HG03175 (cell line): Measurements from ENCODE around the gene HADH.
"Not testable (repeated sequence)": the region's sequence is repeated elsewhere in the genome, so short reads cannot be mapped to it uniquely, and the experiment has no call there.

Source experiments
- ATAC-seq: cut with Tn5 transposase; IDR thresholded peaks from one replicate; pipeline ENCODE4 v1.9.1; 2021; ENCODE audit warnings: mild to moderate bottlenecking, moderate library complexity; ENCODE audit not compliant: unreplicated experiment

HADH gene

DNA sequence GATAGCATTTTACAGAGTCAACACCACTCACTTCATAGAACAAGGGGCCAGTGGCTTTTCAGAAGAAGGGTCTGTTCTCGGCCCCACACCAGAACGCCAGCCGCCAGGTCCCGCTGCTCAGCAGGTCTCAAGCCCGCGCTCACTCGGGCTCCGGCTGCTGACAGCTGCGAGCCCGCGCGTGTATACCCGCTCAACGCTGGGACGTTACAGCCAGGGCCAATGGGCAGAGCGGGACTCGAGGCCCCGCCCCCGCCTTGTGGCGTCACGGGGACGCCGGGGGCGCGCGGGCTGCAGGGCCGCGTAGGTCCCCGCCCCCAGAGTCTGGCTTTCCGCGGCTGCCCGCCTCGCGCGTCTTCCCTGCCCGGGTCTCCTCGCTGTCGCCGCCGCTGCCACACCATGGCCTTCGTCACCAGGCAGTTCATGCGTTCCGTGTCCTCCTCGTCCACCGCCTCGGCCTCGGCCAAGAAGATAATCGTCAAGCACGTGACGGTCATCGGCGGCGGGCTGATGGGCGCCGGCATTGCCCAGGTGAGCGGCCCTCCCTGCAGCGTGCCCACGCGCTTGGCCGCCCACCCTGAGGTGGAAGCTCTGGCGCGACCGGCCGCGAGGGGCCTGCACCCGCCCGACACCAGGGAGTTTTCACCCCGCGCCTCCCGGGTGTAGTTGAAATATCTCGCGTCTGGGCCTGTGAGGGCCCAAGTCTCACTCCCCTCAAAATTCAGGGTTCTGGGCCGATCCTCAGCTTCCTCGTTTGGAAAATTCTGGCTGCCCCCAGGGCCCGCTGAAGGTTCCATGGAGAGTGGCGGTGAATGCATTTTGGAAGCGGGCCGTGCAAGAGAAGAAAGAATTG lies at the start of gene HADH:
Gene HADH, plus strand, starts transcription at position 353 of the 850 bp plus-strand sequence. Its CDS starts 44 bp downstream, at position 397.
- ATAC-seq: peak; percentile 98

DNA sequence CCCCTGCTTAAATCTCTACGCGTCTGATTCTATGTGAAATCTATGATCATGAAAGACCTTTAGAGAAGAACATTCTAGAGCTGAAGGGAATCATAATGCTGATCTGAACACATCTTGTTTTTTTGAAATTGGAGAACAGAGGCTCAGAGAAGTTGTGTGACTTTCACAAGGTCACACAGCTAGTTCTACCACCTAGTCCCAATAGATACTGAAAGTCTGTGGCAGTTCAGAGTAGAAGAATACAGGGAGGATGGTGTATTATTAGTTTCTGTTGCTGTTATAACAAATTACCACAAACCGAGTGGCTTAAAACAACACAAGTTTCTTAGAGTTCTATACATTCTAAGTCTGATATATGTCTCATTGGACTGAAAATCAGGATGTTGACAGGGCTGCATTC lies 43.9 kb upstream of the HADH start:
- no peak for ATAC-seq

DNA sequence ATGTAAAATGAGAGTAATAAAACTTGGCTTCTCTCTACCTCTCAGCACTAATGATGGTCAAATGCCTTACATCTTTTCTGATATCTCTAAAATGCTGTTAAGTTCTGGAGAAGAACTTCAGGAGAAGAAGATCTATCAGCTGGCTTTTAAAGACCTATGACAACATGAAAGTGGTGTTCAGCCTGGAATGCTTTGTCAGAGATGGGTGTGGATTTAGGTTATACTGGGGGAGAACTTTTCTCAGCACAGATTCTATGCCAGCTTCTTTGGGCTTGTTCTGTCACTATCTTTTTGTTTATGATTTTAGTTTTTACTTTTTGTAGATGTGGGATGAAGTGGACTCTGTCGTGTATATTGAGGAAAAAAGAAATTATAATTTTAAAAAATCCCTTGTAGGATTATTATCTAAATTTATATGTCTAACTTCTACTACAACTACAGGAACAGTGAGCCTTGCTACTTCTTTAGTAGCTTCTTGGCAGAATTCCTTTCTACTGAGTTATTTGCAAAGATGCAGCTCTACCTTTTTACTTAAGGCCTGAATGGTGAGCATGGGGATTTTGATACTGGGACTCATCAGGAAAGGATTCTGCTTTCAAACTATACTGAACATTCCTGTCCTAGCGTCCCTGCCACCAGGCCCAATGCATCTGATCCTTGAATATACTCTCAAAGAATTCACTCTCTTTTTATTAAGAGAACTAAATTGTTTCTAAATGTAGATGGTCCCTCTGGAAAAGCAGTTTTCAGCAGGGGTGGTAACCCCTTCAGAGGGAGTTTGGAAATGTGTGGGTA lies 38.7 kb upstream of the HADH start:
- no peak for ATAC-seq

GRCh38 chr4:107951551-107951950 lies 38.1 kb upstream of the HADH start:
- ATAC-seq: no peak

DNA sequence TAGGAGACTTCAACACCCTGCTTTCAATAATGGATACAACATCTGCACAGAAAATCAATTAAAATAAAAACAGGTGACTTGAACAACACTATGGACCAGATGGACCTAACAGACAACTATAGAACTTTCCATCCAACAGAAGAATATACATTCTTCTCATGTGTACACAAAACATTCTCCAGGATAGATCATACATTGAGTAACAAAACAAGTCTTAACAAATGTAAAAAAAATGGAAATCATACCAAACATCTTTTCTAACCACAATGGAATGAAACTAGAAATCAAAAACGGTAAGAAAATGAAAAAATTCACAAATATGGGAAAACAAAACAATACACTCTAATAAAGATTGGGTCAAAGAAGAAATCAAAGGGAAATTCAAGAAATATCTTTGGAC lies 33.7 kb upstream of the HADH start:
- no peak for ATAC-seq

DNA sequence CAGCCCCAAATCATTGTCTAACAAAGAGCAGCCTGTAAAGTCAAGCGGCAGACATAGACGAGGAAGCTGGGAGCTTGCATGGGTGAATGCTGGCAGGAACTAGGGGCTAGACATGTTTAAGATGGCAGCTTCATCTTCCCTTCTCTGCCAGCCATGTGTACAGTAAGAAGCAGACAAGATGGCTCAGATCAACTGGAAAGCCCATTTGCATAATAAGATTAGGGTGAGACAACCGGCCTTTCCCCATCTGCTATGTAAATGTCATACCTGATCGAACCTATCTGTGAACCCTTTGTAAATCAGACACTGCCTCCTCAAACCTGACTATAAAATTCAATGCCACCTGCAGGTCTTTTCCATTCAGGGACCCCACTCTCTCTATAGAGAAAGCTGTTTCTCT lies 22.8 kb upstream of the HADH start:
- no peak for ATAC-seq

GRCh38 chr4:107967519-107967918 lies 22.2 kb upstream of the HADH start:
- not testable (repeated sequence) for ATAC-seq

GRCh38 chr4:107967921-107968320 lies 21.8 kb upstream of the HADH start:
- ATAC-seq: peak; percentile 64

- no peak for ATAC-seq
Observed at GRCh38 chr4:107970063-107970798, 19.5 kb upstream of the HADH start.

DNA sequence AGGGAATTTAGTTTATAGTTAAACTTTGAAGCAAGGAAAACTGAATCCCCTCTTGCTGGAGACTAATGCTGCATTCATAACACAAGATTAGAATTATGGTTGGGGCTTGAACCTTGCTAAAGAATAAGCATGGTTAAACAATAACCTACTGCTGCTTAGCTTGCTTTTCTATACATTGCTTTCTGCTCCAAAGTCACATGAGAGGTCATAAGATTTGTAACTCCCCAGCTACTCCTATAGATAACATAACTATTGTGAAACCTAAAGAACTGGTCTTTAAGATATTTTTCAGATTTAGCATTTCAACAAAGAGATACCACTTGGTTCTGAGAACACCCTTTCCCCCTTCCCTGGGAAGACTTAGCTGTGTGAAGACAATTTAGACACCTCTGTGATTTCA lies 17.1 kb upstream of the HADH start:
- ATAC-seq: no peak

DNA sequence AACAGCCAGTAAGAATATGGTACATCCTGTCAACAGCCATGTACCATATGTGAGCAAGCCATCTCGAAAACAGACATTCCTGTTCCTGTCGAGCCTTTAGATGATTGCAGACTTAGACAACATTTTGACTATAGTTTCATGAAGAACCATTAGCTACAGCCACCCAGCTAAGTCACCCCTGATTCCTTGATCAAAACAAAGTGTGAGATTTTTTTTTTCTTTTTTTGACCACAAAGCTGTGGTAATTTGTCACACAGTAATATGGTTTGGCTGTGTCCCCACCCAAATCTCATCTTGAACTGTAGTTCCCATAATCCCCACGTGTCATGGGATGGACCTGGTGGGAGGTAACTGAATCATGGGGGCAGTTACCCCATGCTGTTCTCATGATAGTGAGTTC lies 15.2 kb upstream of the HADH start:
- ATAC-seq: no peak

GRCh38 chr4:107977482-107977881 lies 12.2 kb upstream of the HADH start:
- no peak for ATAC-seq

DNA sequence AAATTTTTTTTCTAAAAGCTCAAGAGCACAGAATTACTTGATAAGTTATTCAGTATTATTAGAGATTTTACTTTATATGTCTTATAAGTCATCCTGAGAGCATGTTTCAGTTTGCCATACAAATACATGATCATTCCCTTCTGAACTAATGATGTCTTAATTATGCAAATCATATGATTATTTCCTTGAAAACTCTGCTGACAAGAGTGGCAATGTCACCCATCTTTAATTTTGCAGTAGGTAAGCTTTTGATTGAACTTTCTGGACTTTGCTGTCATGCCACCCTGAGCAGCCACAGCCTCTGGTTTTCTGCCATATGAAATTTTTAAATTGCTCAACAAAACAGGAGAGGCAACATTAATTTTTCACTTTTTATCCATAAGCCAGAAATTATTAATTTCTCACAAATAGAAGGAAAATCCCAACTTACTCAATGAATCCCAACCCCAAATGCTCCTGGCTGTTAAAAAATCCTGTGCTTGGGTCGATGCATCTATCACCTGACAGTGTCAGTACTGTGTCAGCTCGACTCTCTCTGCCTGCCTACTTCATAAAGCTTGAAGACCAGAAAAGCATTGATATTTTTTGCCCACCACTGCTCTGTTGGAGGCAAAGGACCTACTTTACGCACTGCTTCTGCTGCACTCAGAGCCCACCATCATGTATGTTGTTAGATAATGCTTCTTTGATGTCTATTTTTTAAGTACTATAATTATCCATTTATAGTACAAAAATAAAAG lies 11.6 kb upstream of the HADH start:
- ATAC-seq: no peak

DNA sequence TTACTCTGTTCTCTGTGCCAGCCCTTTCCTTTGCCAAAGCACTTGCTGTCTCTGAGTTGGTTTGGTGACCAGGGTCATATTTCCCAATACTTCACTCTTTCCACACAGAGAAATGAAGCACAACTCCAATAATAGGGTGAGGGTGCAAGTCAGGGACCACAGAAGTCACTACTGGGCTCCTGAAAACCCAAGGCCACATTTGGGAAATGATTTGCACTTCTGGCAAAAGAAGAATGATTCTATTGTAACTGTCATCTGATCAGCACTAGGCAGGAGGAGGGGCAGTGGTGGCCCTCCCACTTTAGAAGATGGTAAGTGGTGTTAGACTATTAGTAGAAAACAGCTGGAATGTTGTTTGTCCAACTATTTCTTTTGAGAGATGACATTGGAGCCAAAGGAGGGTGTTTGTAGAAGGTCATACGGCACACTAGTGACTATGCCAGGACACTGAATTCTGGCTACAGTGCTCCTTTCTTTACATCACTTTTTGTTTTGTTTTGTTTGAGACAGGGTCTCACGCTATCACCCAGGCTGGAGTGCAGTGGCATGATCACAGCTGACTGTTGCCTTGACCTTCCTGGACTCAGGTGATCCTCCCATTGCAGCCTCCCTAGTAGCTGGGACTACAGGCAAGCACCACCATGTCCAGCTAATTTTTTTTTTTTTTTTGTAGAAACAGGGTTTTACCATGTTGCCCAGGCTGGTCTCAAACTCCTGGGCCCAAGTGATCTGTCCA lies 10.8 kb upstream of the HADH start:
- no peak for ATAC-seq

GRCh38 chr4:107987916-107988762 lies 1.6 kb upstream of the HADH start:
- ATAC-seq: no peak

GRCh38 chr4:107988763-107989035 lies 990 bp upstream of the HADH start:
- ATAC-seq: no peak

DNA sequence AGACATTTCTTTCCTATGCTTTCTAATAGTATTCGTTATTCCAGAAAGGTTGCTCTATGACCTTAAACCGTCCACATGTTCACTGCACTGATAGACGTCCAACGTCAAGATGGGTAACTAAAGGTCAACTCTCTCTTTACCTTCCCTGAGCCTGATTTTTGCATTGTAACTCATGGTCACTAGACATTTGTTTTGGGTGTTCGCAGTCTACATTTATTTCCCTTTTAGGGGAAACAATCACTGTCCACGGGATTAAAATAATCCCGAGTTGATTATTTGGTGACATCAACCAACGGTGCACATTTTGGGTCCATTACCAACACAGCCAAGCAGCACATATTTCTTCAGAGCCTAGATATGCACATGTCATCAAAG lies 540 bp upstream of the HADH start:
- no peak for ATAC-seq

DNA sequence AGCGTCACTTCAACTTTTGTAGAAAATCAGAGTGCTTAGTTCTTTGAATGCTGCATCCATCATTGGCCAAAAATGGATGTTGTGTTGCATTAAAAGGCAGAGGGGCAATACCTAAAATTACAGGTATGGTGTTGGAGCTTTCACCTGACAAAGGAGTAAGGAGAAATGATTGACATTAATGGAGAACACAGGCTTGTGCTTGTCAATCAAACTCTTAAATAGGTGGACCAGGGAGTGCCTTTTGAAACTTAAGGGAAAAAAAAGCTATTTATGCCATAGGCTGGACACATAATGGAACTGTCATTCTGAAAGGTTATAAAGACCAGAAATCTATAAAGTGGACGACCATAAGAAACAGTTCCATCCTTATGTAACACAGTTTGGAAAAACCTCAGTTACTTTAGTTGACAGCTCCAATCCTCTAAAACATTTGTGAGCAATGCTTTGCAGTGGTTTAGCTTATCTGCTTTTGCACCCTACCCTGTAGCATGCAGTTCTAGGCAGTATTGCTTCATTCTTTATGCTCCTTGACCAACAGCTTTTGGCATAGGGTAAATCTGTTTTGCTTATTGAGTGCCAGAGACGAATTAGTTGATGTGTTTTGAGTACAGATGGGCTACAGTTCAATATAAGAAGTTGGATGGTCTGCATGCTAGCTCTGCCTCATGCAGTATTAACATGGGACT lies 2.4 kb downstream of the HADH start:
- no peak for ATAC-seq

DNA sequence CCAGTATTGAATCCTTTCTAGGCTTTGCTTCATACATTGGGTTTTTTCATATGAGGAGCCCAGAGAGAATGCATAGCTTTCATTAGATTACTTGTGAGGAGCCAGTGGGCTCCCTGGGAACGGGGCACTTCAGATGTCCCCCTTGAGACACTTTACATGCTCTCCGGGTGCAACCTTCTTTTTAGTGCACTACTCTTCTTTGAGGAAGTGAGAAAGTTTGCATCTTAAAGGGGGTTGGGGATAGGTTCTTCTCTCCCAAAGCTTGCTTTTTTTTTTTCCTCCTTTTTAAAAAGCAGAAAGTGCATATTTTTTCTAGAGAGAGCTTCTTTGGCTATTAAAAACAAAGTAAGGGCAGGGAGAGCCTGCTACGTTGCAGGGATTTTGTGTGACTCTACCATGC lies 4.3 kb downstream of the HADH start:
- ATAC-seq: peak; percentile 18
